Measurements from ENCODE around the gene ATAT1. TPM values are rescaled to one million over a fixed set of nuclear protein-coding genes. Genes with fewer than 3 reads are reported as not detected.

ATAT1 gene
- total and polyA plus RNA-seq, 10 of the 15 experiments (the other 5 are each of a cell fraction or from before 2014, with no cell fraction given): 1.1 to 14.2 (median 6.9) TPM

GRCh38 chr6:30641048-30641447, 14.4 kb downstream of the ATAT1 start:
- in situ Hi-C loops (cut with MboI): no loop called here
- H3K9ac ChIP-seq (ENCODE audit: control insufficient read depth, insufficient read depth, low read length): no peak overlapping the region
- intact Hi-C loops (cut with micrococcal nuclease; ENCODE audit: unreplicated experiment): no loop called here
- no peaks in the 10 kb centered on the region for H3K4me1 ChIP-seq (ENCODE audit: control insufficient read depth, insufficient read depth, low read length)
- no peak for DNase-seq (ENCODE audit: low read depth, low spot score)
- no peak overlapping the region for H3K4me3 ChIP-seq
- no peak overlapping the region for H2AFZ ChIP-seq (ENCODE audit: control insufficient read depth, low read depth, low read length)
- no peak overlapping the region for H3K4me2 ChIP-seq (ENCODE audit: control insufficient read depth, insufficient read depth)
- ChIA-PET CTCF (interaction anchor here (0.8 to 1.5 kb wide), 5 partner anchors 90 to 187 kb away, joined by 3 to 7 read pairs (median 4); no protein-coding TSS in a partner anchor), RAD21 (ENCODE audit: unreplicated experiment) (no interaction called here), POLR2A (interaction anchor here (0.5 to 1.0 kb wide), 6 partner anchors 9 to 47 kb away, joined by 3 to 5 read pairs (median 4); partner anchors contain the start of gene MRPS18B), SMC1A (ENCODE audit: uncharacterized antibody, unreplicated experiment) (interaction anchor here (1.7 kb wide), 1 partner anchor 96 kb away, joined by 4 read pairs; no protein-coding TSS in a partner anchor)
- no peak for FAIRE-seq
- ATAC-seq: no peak
- 93% methylated on average over 1 of the region's 1 CpG for WGBS (ENCODE audit: insufficient coverage, insufficient replicate concordance, low lambda C conversion rate, missing lambda C conversion rate)
- no peaks in the 10 kb centered on the region for H3K79me2 ChIP-seq (ENCODE audit: control insufficient read depth, insufficient read depth, low read length)
- no peaks in the 10 kb centered on the region for H3K9me3 ChIP-seq (replicated peaks; ENCODE audit: control insufficient read depth, insufficient read depth, low read length)
- H3K27me3 ChIP-seq (replicated peaks in 1 of 2; ENCODE audit: control insufficient read depth in 2 of 2, insufficient read depth in 2 of 2, low read length in 1 of 2): no peaks in the 10 kb centered on the region
- H3K36me3 ChIP-seq (ENCODE audit: control insufficient read depth in 2 of 2, insufficient read depth in 2 of 2, low read length in 1 of 2): peaks cover 0 to 7% of the 10 kb centered on the region in 2 experiments; a peak in 2 of 4 replicates
- no TSS peak for BruUV-seq (replicated peaks)
- H4K20me1 ChIP-seq (ENCODE audit: control insufficient read depth, insufficient read depth): no peaks in the 10 kb centered on the region
- TF ChIP-seq, protein P1, sequence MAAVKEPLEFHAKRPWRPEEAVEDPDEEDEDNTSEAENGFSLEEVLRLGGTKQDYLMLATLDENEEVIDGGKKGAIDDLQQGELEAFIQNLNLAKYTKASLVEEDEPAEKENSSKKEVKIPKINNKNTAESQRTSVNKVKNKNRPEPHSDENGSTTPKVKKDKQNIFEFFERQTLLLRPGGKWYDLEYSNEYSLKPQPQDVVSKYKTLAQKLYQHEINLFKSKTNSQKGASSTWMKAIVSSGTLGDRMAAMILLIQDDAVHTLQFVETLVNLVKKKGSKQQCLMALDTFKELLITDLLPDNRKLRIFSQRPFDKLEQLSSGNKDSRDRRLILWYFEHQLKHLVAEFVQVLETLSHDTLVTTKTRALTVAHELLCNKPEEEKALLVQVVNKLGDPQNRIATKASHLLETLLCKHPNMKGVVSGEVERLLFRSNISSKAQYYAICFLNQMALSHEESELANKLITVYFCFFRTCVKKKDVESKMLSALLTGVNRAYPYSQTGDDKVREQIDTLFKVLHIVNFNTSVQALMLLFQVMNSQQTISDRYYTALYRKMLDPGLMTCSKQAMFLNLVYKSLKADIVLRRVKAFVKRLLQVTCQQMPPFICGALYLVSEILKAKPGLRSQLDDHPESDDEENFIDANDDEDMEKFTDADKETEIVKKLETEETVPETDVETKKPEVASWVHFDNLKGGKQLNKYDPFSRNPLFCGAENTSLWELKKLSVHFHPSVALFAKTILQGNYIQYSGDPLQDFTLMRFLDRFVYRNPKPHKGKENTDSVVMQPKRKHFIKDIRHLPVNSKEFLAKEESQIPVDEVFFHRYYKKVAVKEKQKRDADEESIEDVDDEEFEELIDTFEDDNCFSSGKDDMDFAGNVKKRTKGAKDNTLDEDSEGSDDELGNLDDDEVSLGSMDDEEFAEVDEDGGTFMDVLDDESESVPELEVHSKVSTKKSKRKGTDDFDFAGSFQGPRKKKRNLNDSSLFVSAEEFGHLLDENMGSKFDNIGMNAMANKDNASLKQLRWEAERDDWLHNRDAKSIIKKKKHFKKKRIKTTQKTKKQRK (IDR thresholded peaks at IDR 0.05; ENCODE audit: low read depth, low read length): no peak
- TF ChIP-seq SMARCA5 (IDR thresholded peaks at IDR 0.05) (no peak), KLF5 (IDR thresholded peaks at IDR 0.05; ENCODE audit: partially characterized antibody) (no peak), IKZF1 (conservative IDR thresholded peaks at IDR 0.05) (no peak), TCF7 (IDR thresholded peaks at IDR 0.05; ENCODE audit: borderline replicate concordance) (no peak), YBX1 (IDR thresholded peaks at IDR 0.05) (no peak), JUND (IDR thresholded peaks at IDR 0.05; ENCODE audit: low read depth, low read length) (no peak), SMAD5 (IDR thresholded peaks at IDR 0.05; ENCODE audit: low read depth) (no peak), SPI1 (IDR thresholded peaks at IDR 0.05; ENCODE audit: borderline replicate concordance, insufficient read depth, low read depth, low read length) (no peak), NR2C1 (IDR thresholded peaks at IDR 0.05) (no peak), POLR2AphosphoS5 (IDR thresholded peaks at IDR 0.05; ENCODE audit: low read length) (no peak), TARDBP (IDR thresholded peaks at IDR 0.05; ENCODE audit: borderline replicate concordance) (no peak), HDAC6 (IDR thresholded peaks at IDR 0.05; ENCODE audit: unreplicated experiment) (no peak), NBN (IDR thresholded peaks at IDR 0.05) (no peak), IKZF2 (IDR thresholded peaks at IDR 0.05) (no peak), RELA (IDR thresholded peaks at IDR 0.05; ENCODE audit: borderline replicate concordance, partially characterized antibody) (no peak), MYB (IDR thresholded peaks at IDR 0.05; ENCODE audit: borderline replicate concordance, low read depth, low read length) (no peak), SUPT20H (IDR thresholded peaks at IDR 0.05; ENCODE audit: borderline replicate concordance, control insufficient read depth, low read depth, low read length) (no peak), FOXM1 (IDR thresholded peaks at IDR 0.05; ENCODE audit: low read depth, low read length) (no peak)
- no peak overlapping the region for H3K27ac ChIP-seq (ENCODE audit: control insufficient read depth, insufficient read depth)

All from GM12878 (cell line).